PC-3 (cell line): ENCODE data around the gene SLC44A3.

Experiments used
- CTCF ChIP-seq: fragments of 300-600 bp; sonication (generic); conservative IDR thresholded peaks from 2 replicates; pipeline ENCODE4 v1.5.1; 2017; ENCODE audit warnings: antibody characterized with exemption, low read depth, mild to moderate bottlenecking, low read length
- EZH2 ChIP-seq: fragments of 300-600 bp; sonication (generic); IDR thresholded peaks from one replicate; pipeline ENCODE4 v1.6.1; 2017; ENCODE audit warnings: antibody characterized with exemption, mild to moderate bottlenecking, low read length; ENCODE audit not compliant: unreplicated experiment
- EZH2phosphoT487 ChIP-seq: fragments of 300-600 bp; sonication (generic); IDR thresholded peaks from 2 replicates; pipeline ENCODE4 v1.6.1; 2018; ENCODE audit warnings: mild to moderate bottlenecking, antibody characterized with exemption, low read length, borderline replicate concordance

GRCh38 chr1:94797291-94797690 lies 22.9 kb upstream of the SLC44A3 start:
- no peak for TF ChIP-seq CTCF
- no peak for TF ChIP-seq EZH2
- no peak for TF ChIP-seq EZH2phosphoT487
